ENCODE data around the gene BMF.

GRCh38 chr15:40070166-40070557 lies 38.5 kb downstream of the BMF start:
- TF ChIP-seq, protein P1, sequence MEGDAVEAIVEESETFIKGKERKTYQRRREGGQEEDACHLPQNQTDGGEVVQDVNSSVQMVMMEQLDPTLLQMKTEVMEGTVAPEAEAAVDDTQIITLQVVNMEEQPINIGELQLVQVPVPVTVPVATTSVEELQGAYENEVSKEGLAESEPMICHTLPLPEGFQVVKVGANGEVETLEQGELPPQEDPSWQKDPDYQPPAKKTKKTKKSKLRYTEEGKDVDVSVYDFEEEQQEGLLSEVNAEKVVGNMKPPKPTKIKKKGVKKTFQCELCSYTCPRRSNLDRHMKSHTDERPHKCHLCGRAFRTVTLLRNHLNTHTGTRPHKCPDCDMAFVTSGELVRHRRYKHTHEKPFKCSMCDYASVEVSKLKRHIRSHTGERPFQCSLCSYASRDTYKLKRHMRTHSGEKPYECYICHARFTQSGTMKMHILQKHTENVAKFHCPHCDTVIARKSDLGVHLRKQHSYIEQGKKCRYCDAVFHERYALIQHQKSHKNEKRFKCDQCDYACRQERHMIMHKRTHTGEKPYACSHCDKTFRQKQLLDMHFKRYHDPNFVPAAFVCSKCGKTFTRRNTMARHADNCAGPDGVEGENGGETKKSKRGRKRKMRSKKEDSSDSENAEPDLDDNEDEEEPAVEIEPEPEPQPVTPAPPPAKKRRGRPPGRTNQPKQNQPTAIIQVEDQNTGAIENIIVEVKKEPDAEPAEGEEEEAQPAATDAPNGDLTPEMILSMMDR (conservative IDR thresholded peaks at IDR 0.05; ENCODE audit: low read length): no peak
- TF ChIP-seq EZH2phosphoT487 (IDR thresholded peaks at IDR 0.05; ENCODE audit: borderline replicate concordance, low read depth, low read length): no peak
